CD14-positive monocyte (primary cell): ENCODE measurements around the gene DOCK3. TPM values are rescaled to one million over a fixed set of nuclear protein-coding genes. Genes with fewer than 3 reads are reported as not detected.

Experiments
- DNase-seq, 3 donors: peaks; one replicate each; pipeline ENCODE4 v3.0.0-alpha.2; 2011 to 2022
- H2AFZ ChIP-seq: 2 replicates; pipeline ENCODE4 v1.6.0; 2012; ENCODE audit warnings: mild to moderate bottlenecking, low read depth, low read length, inconsistent platforms; ENCODE audit not compliant: insufficient read depth, poor library complexity, severe bottlenecking
- H3K27ac ChIP-seq, 2 donors: 1 replicate in 1 of 2; 2 replicates in 1 of 2; pipeline ENCODE4 v1.5.1; 2012 to 2013; ENCODE audit warnings: low read length in 2 of 2, control low read depth in 1 of 2, inconsistent platforms in 1 of 2, low read depth in 1 of 2, mild to moderate bottlenecking in 1 of 2
- H3K27me3 ChIP-seq, 2 donors: one replicate each; pipeline versions ENCODE4 v1.6.0 to v1.6.1; 2011 to 2013; ENCODE audit warnings: low read length in 2 of 2; ENCODE audit not compliant: control insufficient read depth in 2 of 2, insufficient read depth in 2 of 2
- H3K36me3 ChIP-seq, 2 donors: replicated peaks in 1 of 2; 1 replicate in 1 of 2; 2 replicates in 1 of 2; pipeline versions ENCODE4 v1.5.1 to v1.6.1; 2012 to 2013; ENCODE audit warnings: low read length in 2 of 2, control low read depth in 1 of 2, inconsistent platforms in 1 of 2, mild to moderate bottlenecking in 1 of 2; ENCODE audit not compliant: insufficient read depth in 2 of 2, control insufficient read depth in 1 of 2
- H3K4me1 ChIP-seq, 2 donors: 1 replicate in 1 of 2; 2 replicates in 1 of 2; pipeline versions ENCODE4 v1.5.1 to v1.6.1; 2012 to 2013; ENCODE audit warnings: low read length in 2 of 2, control low read depth in 1 of 2, inconsistent platforms in 1 of 2, mild to moderate bottlenecking in 1 of 2, moderate library complexity in 1 of 2; ENCODE audit not compliant: insufficient read depth in 2 of 2, control insufficient read depth in 1 of 2
- H3K4me2 ChIP-seq: replicated peaks from 2 replicates; pipeline ENCODE3; 2012; ENCODE audit warnings: low read length, moderate library complexity, mild to moderate bottlenecking; ENCODE audit not compliant: poor library complexity, severe bottlenecking; ENCODE audit errors: extremely low read depth
- H3K4me3 ChIP-seq, 3 experiments: fragments of 200-600 bp in 1 of 3; sonication (generic) in 1 of 3; replicated peaks in 1 of 3; 1 replicate in 2 of 3; 2 replicates in 1 of 3; pipeline ENCODE4 v1.5.1; 2011 to 2013; ENCODE audit warnings: low read length in 3 of 3, mild to moderate bottlenecking in 3 of 3, control low read depth in 2 of 3, low read depth in 2 of 3, inconsistent platforms in 1 of 3, moderate library complexity in 1 of 3
- H3K79me2 ChIP-seq: 2 replicates; pipeline ENCODE4 v1.6.0; 2012; ENCODE audit warnings: mild to moderate bottlenecking, control low read depth, inconsistent platforms, low read length, moderate library complexity; ENCODE audit not compliant: insufficient read depth
- H3K9ac ChIP-seq: 2 replicates; pipeline ENCODE4 v1.6.0; 2017; ENCODE audit warnings: low read length, mild to moderate bottlenecking; ENCODE audit not compliant: insufficient read depth, poor library complexity, severe bottlenecking
- H3K9me3 ChIP-seq, 2 donors: replicated peaks in 1 of 2; 1 replicate in 1 of 2; 2 replicates in 1 of 2; pipeline versions ENCODE4 v1.5.1 to v1.6.1; 2012 to 2013; ENCODE audit warnings: low read length in 2 of 2, control low read depth in 1 of 2; ENCODE audit not compliant: control insufficient read depth in 1 of 2, insufficient read depth in 1 of 2
- H4K20me1 ChIP-seq: 2 replicates; pipeline ENCODE4 v1.6.0; 2012; ENCODE audit warnings: mild to moderate bottlenecking, low read length, control low read depth, moderate library complexity; ENCODE audit not compliant: insufficient read depth
- H3K27ac Mint-ChIP-seq, 7 donors: one replicate each; pipeline ENCODE4 v1.8.0; 2020; ENCODE audit warnings: mild to moderate bottlenecking in 7 of 7, mixed read lengths in 7 of 7, moderate library complexity in 6 of 7, inconsistent platforms in 2 of 7
- H3K27me3 Mint-ChIP-seq, 3 donors: one replicate each; pipeline ENCODE4 v1.8.0; 2021 to 2022; ENCODE audit warnings: low read depth in 3 of 3, mild to moderate bottlenecking in 3 of 3, mixed read lengths in 3 of 3, moderate library complexity in 3 of 3, inconsistent platforms in 1 of 3
- H3K36me3 Mint-ChIP-seq, 2 donors: one replicate each; pipeline ENCODE4 v1.8.0; 2020; ENCODE audit warnings: mixed read lengths in 2 of 2, inconsistent platforms in 1 of 2, mild to moderate bottlenecking in 1 of 2
- H3K4me1 Mint-ChIP-seq: one replicate; pipeline ENCODE4 v1.8.0; 2020; ENCODE audit warnings: mild to moderate bottlenecking, mixed read lengths
- H3K4me3 Mint-ChIP-seq, 2 donors: one replicate each; pipeline ENCODE4 v1.8.0; 2020; ENCODE audit warnings: mild to moderate bottlenecking in 2 of 2, mixed read lengths in 2 of 2, moderate library complexity in 1 of 2
- H3K9me3 Mint-ChIP-seq, 7 donors: one replicate each; pipeline ENCODE4 v1.8.0; 2020 to 2022; ENCODE audit warnings: mixed read lengths in 7 of 7, mild to moderate bottlenecking in 6 of 7, moderate library complexity in 6 of 7, inconsistent platforms in 2 of 7
- CTCF ChIP-seq: fragments of 200-600 bp; IDR thresholded peaks from one replicate; pipeline ENCODE4 v1.8.0; 2022; ENCODE audit warnings: antibody characterized with exemption, mild to moderate bottlenecking
- WGBS: methylation state at CpG from one replicate; pipeline ENCODE4 v1.1.5; 2013; ENCODE audit warnings: missing lambda C conversion rate; ENCODE audit not compliant: insufficient coverage; 5-methylcytosine and 5-hydroxymethylcytosine counted together
- intact Hi-C, 2 donors: fragments of 100-400 bp; cut with micrococcal nuclease; formaldehyde crosslinking; loops; one replicate each; pipeline versions ENCODE4 v1.15.0 to v1.15.1; 2023
- polyA plus RNA-seq, 3 donors: library from polyadenylated mRNA; depleted of rRNA in 1 of 3; unstranded in 2 of 3; stranded (reverse) in 1 of 3; fragments of 300-500 nt in 2 of 3; fragments of >200 nt in 1 of 3; fragmentation: Illumina TruSeq in 2 of 3; gene quantifications; 1 replicate in 2 of 3; 2 replicates in 1 of 3; pipeline ENCODE4 v1.2.3, GENCODE V29; 2012 to 2021

DOCK3 gene
- polyA plus RNA-seq, 3 donors, result 0.03 TPM; not detected in 1

GRCh38 chr3:51063053-51063452 lies 388.3 kb downstream of the DOCK3 start:
- H3K36me3 Mint-ChIP-seq, result no peaks in the 10 kb centered on the region
- peaks cover 0 to 1% (median 0%) of the 10 kb centered on the region in 3 donors for H3K27me3 Mint-ChIP-seq
- no peak overlapping the region for H3K4me3 Mint-ChIP-seq
- Histone ChIP-seq H3K36me3 (no peaks in the 10 kb centered on the region), H3K4me2 (no peak overlapping the region), H3K79me2 (no peaks in the 10 kb centered on the region), H3K4me1 (no peaks in the 10 kb centered on the region), H3K27me3 (no peaks in the 10 kb centered on the region), H4K20me1 (no peaks in the 10 kb centered on the region), H3K9ac (no peak overlapping the region), H2AFZ (no peak overlapping the region), H3K27ac (no peak overlapping the region), H3K9me3 (no peaks in the 10 kb centered on the region), H3K4me3 (no peak overlapping the region)
- H3K4me1 Mint-ChIP-seq, result no peaks in the 10 kb centered on the region
- WGBS, result no CpG with 5 or more reads among the region's 1 CpG
- no peak for TF ChIP-seq CTCF
- no peak for DNase-seq
- H3K9me3 Mint-ChIP-seq, result peaks cover 0 to 2% (median 0%) of the 10 kb centered on the region in 7 donors
- intact Hi-C loops, result no loop called here
- H3K27ac Mint-ChIP-seq, result no peak overlapping the region

- no CpG with 5 or more reads among the region's 2 CpGs for WGBS
- Histone ChIP-seq H3K4me1 (no peaks in the 10 kb centered on the region), H3K9ac (no peak overlapping the region), H3K79me2 (no peaks in the 10 kb centered on the region), H3K4me3 (no peak overlapping the region), H3K27ac (no peak overlapping the region), H4K20me1 (no peaks in the 10 kb centered on the region), H3K36me3 (no peaks in the 10 kb centered on the region), H3K27me3 (no peaks in the 10 kb centered on the region), H2AFZ (no peak overlapping the region), H3K9me3 (no peaks in the 10 kb centered on the region), H3K4me2 (no peak overlapping the region)
- TF ChIP-seq CTCF, result no peak
- Mint-ChIP-seq H3K4me3 (no peak overlapping the region), H3K9me3 (peaks cover 0 to 3% (median 0%) of the 10 kb centered on the region in 7 donors), H3K27ac (no peak overlapping the region), H3K4me1 (no peaks in the 10 kb centered on the region), H3K27me3 (peaks cover 0 to 7% (median 1%) of the 10 kb centered on the region in 3 donors), H3K36me3 (no peaks in the 10 kb centered on the region)
- no peak for DNase-seq
- intact Hi-C loops, result no loop called here
These were observed 400.6 kb downstream of the DOCK3 start for GRCh38 chr3:51075221-51075775.
